OCI-LY7 (cell line): ENCODE results near the gene IL1RL2. TPM values are rescaled to one million over a fixed set of nuclear protein-coding genes. Genes with fewer than 3 reads are reported as not detected.

Experiments
- BruUV-seq: library from RNA; stranded (reverse); fragments of 400-500 nt; replicated peaks from 2 replicates; lab custom pipeline; 2021; lab: Mats Ljungman, UMichigan
- CTCF ChIA-PET: fragments of 300-600 bp; sonication (Branson Sonifier 250); formaldehyde crosslinking; loops from one replicate; lab custom pipeline; 2022; ENCODE audit warnings: antibody characterized with exemption; ENCODE audit not compliant: unreplicated experiment; lab: Charles Lee
- POLR2A ChIA-PET: fragments of 300-600 bp; sonication (Branson Sonifier 250); formaldehyde crosslinking; loops from one replicate; lab custom pipeline; 2022; ENCODE audit warnings: antibody characterized with exemption; lab: Charles Lee
- DNase-seq: peaks from one replicate; pipeline ENCODE4 v3.0.0-alpha.2; 2015; ENCODE audit warnings: low spot score
- H2AFZ ChIP-seq: fragments of 200-600 bp; sonication (generic), shearing (Covaris generic); 2 replicates; pipeline ENCODE4 v1.6.1; 2014; ENCODE audit warnings: mild to moderate bottlenecking, antibody characterized with exemption, low read length, moderate library complexity
- H3K27ac ChIP-seq: fragments of 200-600 bp; sonication (generic); 2 replicates; pipeline ENCODE4 v1.5.1; 2014; ENCODE audit warnings: mixed run types, low read depth, mild to moderate bottlenecking, moderate library complexity, low read length, inconsistent platforms; ENCODE audit not compliant: poor library complexity, severe bottlenecking
- H3K36me3 ChIP-seq: fragments of 200-600 bp; sonication (generic); 2 replicates; pipeline ENCODE4 v1.6.1; 2014; ENCODE audit warnings: mild to moderate bottlenecking, antibody characterized with exemption, low read length, moderate library complexity, mixed read lengths; ENCODE audit not compliant: insufficient read depth
- H3K4me1 ChIP-seq: fragments of 200-600 bp; sonication (generic); 2 replicates; pipeline ENCODE4 v1.5.1; 2014; ENCODE audit warnings: mild to moderate bottlenecking, low read length; ENCODE audit not compliant: insufficient read depth, poor library complexity, severe bottlenecking
- H3K4me2 ChIP-seq: fragments of 200-600 bp; sonication (generic); 2 replicates; pipeline ENCODE4 v1.6.1; 2014; ENCODE audit warnings: mild to moderate bottlenecking, low read length
- H3K4me3 ChIP-seq: fragments of 200-600 bp; sonication (generic); 2 replicates; pipeline ENCODE4 v1.5.1; 2014; ENCODE audit warnings: mild to moderate bottlenecking, low read depth, low read length; ENCODE audit not compliant: poor library complexity, severe bottlenecking
- H3K79me2 ChIP-seq: fragments of 200-600 bp; sonication (generic); 2 replicates; pipeline ENCODE4 v1.6.1; 2016; ENCODE audit warnings: low read depth, mild to moderate bottlenecking, low read length, moderate library complexity, mixed read lengths; ENCODE audit not compliant: insufficient read depth
- H3K9me2 ChIP-seq: fragments of 200-600 bp; sonication (generic); 2 replicates; pipeline ENCODE4 v1.6.1; 2016; ENCODE audit warnings: mild to moderate bottlenecking, low read length, mixed read lengths; ENCODE audit not compliant: insufficient read depth
- H3K9me3 ChIP-seq: fragments of 200-600 bp; sonication (generic); 2 replicates; pipeline ENCODE4 v1.6.1; 2014; ENCODE audit warnings: mild to moderate bottlenecking, mixed run types, low read length, mixed read lengths
- H4K20me1 ChIP-seq: fragments of 200-600 bp; sonication (generic); 2 replicates; pipeline ENCODE4 v1.6.1; 2014; ENCODE audit warnings: mild to moderate bottlenecking, antibody characterized with exemption, low read length, moderate library complexity, mixed read lengths; ENCODE audit not compliant: insufficient read depth
- CTCF ChIP-seq: fragments of 200-600 bp; sonication (generic); conservative IDR thresholded peaks from 2 replicates; pipeline ENCODE4 v1.5.1; 2014; ENCODE audit warnings: mild to moderate bottlenecking, antibody characterized with exemption, low read length, moderate library complexity, mixed read lengths
- EZH2phosphoT487 ChIP-seq: fragments of 200-600 bp; sonication (generic); IDR thresholded peaks from 2 replicates; pipeline ENCODE4 v1.6.1; 2018; ENCODE audit warnings: low read depth, borderline replicate concordance, mild to moderate bottlenecking, mixed run types, antibody characterized with exemption, low read length, moderate library complexity, mixed read lengths
- intact Hi-C: fragments of 100-400 bp; cut with micrococcal nuclease; formaldehyde crosslinking; loops from one replicate; pipeline ENCODE4 v1.10.0; 2022; ENCODE audit not compliant: unreplicated experiment
- total RNA-seq, 2 experiments: library from RNA; depleted of rRNA in 1 of 2; stranded (reverse); fragments of >200 nt in 1 of 2; shearing (Covaris generic) in 1 of 2; gene quantifications; 2 replicates each; pipeline ENCODE4 v1.2.3, GENCODE V29; 2014 to 2022

Gene IL1RL2
- total RNA-seq, 2 experiments from 2014 or later, result not detected

GRCh38 chr2:102262216-102263129, 75.7 kb downstream of the IL1RL2 start:
- ChIA-PET POLR2A (interaction anchor here (1.0 kb wide), 1 partner anchor 174 kb away, joined by 3 read pairs; no protein-coding TSS in a partner anchor), CTCF (no interaction called here)
- intact Hi-C loops, result no loop called here
- Histone ChIP-seq H3K4me1 (no peaks in the 10 kb centered on the region), H3K27ac (no peak overlapping the region), H2AFZ (no peak overlapping the region), H3K4me3 (no peak overlapping the region), H3K4me2 (no peak overlapping the region), H3K9me3 (no peaks in the 10 kb centered on the region), H4K20me1 (no peaks in the 10 kb centered on the region), H3K79me2 (no peaks in the 10 kb centered on the region), H3K36me3 (no peaks in the 10 kb centered on the region), H3K9me2 (no peaks in the 10 kb centered on the region)
- TF ChIP-seq EZH2phosphoT487 (no peak), CTCF (no peak)
- no peak for DNase-seq
- no TSS peak for BruUV-seq

- ChIA-PET CTCF (no interaction called here), POLR2A (no interaction called here)
- no peak overlapping the region for H3K27ac ChIP-seq
- H3K4me1 ChIP-seq, result no peaks in the 10 kb centered on the region
- TF ChIP-seq EZH2phosphoT487 (no peak), CTCF (no peak)
- DNase-seq, result no peak
- H3K9me3 ChIP-seq, result no peaks in the 10 kb centered on the region
- no peaks in the 10 kb centered on the region for H4K20me1 ChIP-seq
- H3K9me2 ChIP-seq, result no peaks in the 10 kb centered on the region
- H3K79me2 ChIP-seq, result no peaks in the 10 kb centered on the region
- no peak overlapping the region for H2AFZ ChIP-seq
- BruUV-seq, result no TSS peak
- H3K4me3 ChIP-seq, result no peak overlapping the region
- no peak overlapping the region for H3K4me2 ChIP-seq
- intact Hi-C loops, result no loop called here
- H3K36me3 ChIP-seq, result no peaks in the 10 kb centered on the region
Observed at GRCh38 chr2:102264952-102265351, 78.1 kb downstream of the IL1RL2 start.

GRCh38 chr2:102266204-102266603, 79.4 kb downstream of the IL1RL2 start:
- POLR2A ChIA-PET, result no interaction called here

More at GRCh38 chr2:102266204-102266603, 79.4 kb downstream of the IL1RL2 start:
- Histone ChIP-seq H3K9me3 (no peaks in the 10 kb centered on the region), H3K79me2 (no peaks in the 10 kb centered on the region), H2AFZ (no peak overlapping the region), H3K4me3 (no peak overlapping the region), H3K27ac (no peak overlapping the region), H3K36me3 (no peaks in the 10 kb centered on the region), H3K9me2 (no peaks in the 10 kb centered on the region), H3K4me1 (no peaks in the 10 kb centered on the region), H3K4me2 (no peak overlapping the region), H4K20me1 (no peaks in the 10 kb centered on the region)
- CTCF ChIA-PET, result no interaction called here
- DNase-seq, result no peak
- intact Hi-C loops, result no loop called here
- TF ChIP-seq EZH2phosphoT487 (no peak), CTCF (no peak)
- no TSS peak for BruUV-seq
